SK-N-SH (cell line): Measurements from ENCODE around the gene METTL9. TPM values are rescaled to one million over a fixed set of nuclear protein-coding genes. Genes with fewer than 3 reads are reported as not detected.

Experiments
- CTCF ChIA-PET: fragments of 300-600, 350-600 bp; formaldehyde crosslinking; extraction: SDS; loops from one replicate; lab custom pipeline; 2021; lab: Yijun Ruan, JAX
- POLR2A ChIA-PET: fragments of 350-600 bp; sonication (Branson Sonifier 250); formaldehyde crosslinking; extraction: SDS; loops from one replicate; lab custom pipeline; 2020; ENCODE audit warnings: antibody characterized with exemption, inconsistent platforms; lab: Yijun Ruan, JAX
- DNase-seq: peaks from one replicate; pipeline ENCODE4 v3.0.0; 2012
- H2AFZ ChIP-seq: fragments of 200-600 bp; sonication (generic); 2 replicates; pipeline ENCODE4 v1.8.1; 2016; ENCODE audit warnings: antibody characterized with exemption, mild to moderate bottlenecking, low read depth
- H3F3A ChIP-seq: fragments of 200-600 bp; sonication (generic); replicated peaks from 2 replicates; pipeline ENCODE3; 2016; ENCODE audit warnings: antibody characterized with exemption, mild to moderate bottlenecking; ENCODE audit not compliant: insufficient read depth
- H3K27ac ChIP-seq, 2 experiments: fragments of 200-500 bp in 1 of 2; fragments of 200-600 bp in 1 of 2; sonication (Bioruptor generic) in 1 of 2; sonication (generic), shearing (Covaris generic) in 1 of 2; 2 replicates each; pipeline versions ENCODE4 v1.5.1 to v1.6.1; 2014 to 2016; ENCODE audit warnings: low read depth in 2 of 2, inconsistent platforms in 1 of 2, low read length in 1 of 2, mild to moderate bottlenecking in 1 of 2, mixed read lengths in 1 of 2
- H3K27me3 ChIP-seq: fragments of 200-600 bp; sonication (generic), shearing (Covaris generic); 2 replicates; pipeline ENCODE4 v1.6.1; 2016; ENCODE audit warnings: mixed run types; ENCODE audit not compliant: insufficient read depth
- H3K36me3 ChIP-seq, 2 experiments: fragments of 200-500 bp in 1 of 2; fragments of 200-600 bp in 1 of 2; sonication (Bioruptor generic) in 1 of 2; sonication (generic) in 1 of 2; replicated peaks in 1 of 2; 2 replicates each; pipeline versions ENCODE3 to v1.5.1; 2014 to 2016; ENCODE audit warnings: low read length in 1 of 2, mild to moderate bottlenecking in 1 of 2; ENCODE audit not compliant: insufficient read depth in 2 of 2, control insufficient read depth in 1 of 2
- H3K4me1 ChIP-seq, 2 experiments: fragments of 200-500 bp in 1 of 2; fragments of 200-600 bp in 1 of 2; sonication (Bioruptor generic) in 1 of 2; sonication (generic), shearing (Covaris generic) in 1 of 2; 2 replicates each; pipeline versions ENCODE4 v1.5.1 to v1.6.1; 2014 to 2016; ENCODE audit warnings: low read depth in 1 of 2, low read length in 1 of 2, mixed run types in 1 of 2; ENCODE audit not compliant: insufficient read depth in 2 of 2, control insufficient read depth in 1 of 2
- H3K4me2 ChIP-seq: fragments of 200-600 bp; sonication (generic), shearing (Covaris generic); 2 replicates; pipeline ENCODE4 v1.6.1; 2017; ENCODE audit warnings: mixed run types
- H3K4me3 ChIP-seq, 2 experiments: fragments of 200-500 bp in 1 of 2; fragments of 200-600 bp in 1 of 2; sonication (Bioruptor generic) in 1 of 2; sonication (generic), shearing (Covaris generic) in 1 of 2; 2 replicates each; pipeline versions ENCODE4 v1.5.1 to v1.8.1; 2014 to 2016; ENCODE audit warnings: low read depth in 2 of 2, inconsistent platforms in 1 of 2, low read length in 1 of 2, mild to moderate bottlenecking in 1 of 2, mixed read lengths in 1 of 2, moderate library complexity in 1 of 2
- H3K79me2 ChIP-seq: fragments of 200-600 bp; sonication (generic); 2 replicates; pipeline ENCODE4 v1.8.1; 2017; ENCODE audit warnings: mild to moderate bottlenecking; ENCODE audit not compliant: insufficient read depth
- H3K9ac ChIP-seq: fragments of 200-600 bp; sonication (generic); 2 replicates; pipeline ENCODE4 v1.6.1; 2017; ENCODE audit warnings: mixed run types
- H3K9me2 ChIP-seq: fragments of 200-600 bp; sonication (generic); 2 replicates; pipeline ENCODE4 v1.6.1; 2017; ENCODE audit warnings: mixed run types
- H3K9me3 ChIP-seq: fragments of 200-600 bp; sonication (generic); 2 replicates; pipeline ENCODE4 v1.6.1; 2017; ENCODE audit warnings: mixed run types, mild to moderate bottlenecking, moderate library complexity
- H4K20me1 ChIP-seq: fragments of 200-600 bp; sonication (generic); 2 replicates; pipeline ENCODE4 v1.6.1; 2017; ENCODE audit warnings: mild to moderate bottlenecking, mixed run types; ENCODE audit not compliant: insufficient read depth
- EP300 ChIP-seq, 2 experiments: IDR thresholded peaks; 2 replicates each; pipeline versions ENCODE4 v1.4.0 to v1.6.1; 2012; ENCODE audit warnings: borderline replicate concordance in 1 of 2, low read depth in 1 of 2, low read length in 1 of 2
- EZH2phosphoT487 ChIP-seq: fragments of 200-600 bp; sonication (generic); IDR thresholded peaks from 2 replicates; pipeline ENCODE4 v1.6.1; 2017; ENCODE audit warnings: low read depth, mixed run types, mild to moderate bottlenecking, antibody characterized with exemption, moderate library complexity, borderline replicate concordance
- GABPA ChIP-seq: IDR thresholded peaks from 2 replicates; pipeline ENCODE4 v1.4.0; 2012; ENCODE audit warnings: low read depth, mild to moderate bottlenecking
- GATA2 ChIP-seq: sonication (generic); formaldehyde crosslinking; IDR thresholded peaks from 2 replicates; pipeline ENCODE4 v1.5.0; 2020; ENCODE audit warnings: mild to moderate bottlenecking, missing genetic modification reagents
- MEF2A ChIP-seq: IDR thresholded peaks from 2 replicates; pipeline ENCODE4 v1.4.0; 2012; ENCODE audit warnings: low read depth, borderline replicate concordance
- MXI1 ChIP-seq: IDR thresholded peaks from 2 replicates; pipeline ENCODE4 v1.6.1; 2012; ENCODE audit warnings: mild to moderate bottlenecking, low read depth, low read length, improper control_type of control experiment
- PBX3 ChIP-seq: IDR thresholded peaks from 2 replicates; pipeline ENCODE4; 2012
- RCOR1 ChIP-seq: fragments of 150-350 bp; IDR thresholded peaks from 2 replicates; pipeline ENCODE4 v1.6.1; 2017; ENCODE audit warnings: antibody characterized with exemption, low read length
- RFX5 ChIP-seq: IDR thresholded peaks from 2 replicates; pipeline ENCODE4 v1.6.1; 2012; ENCODE audit warnings: mild to moderate bottlenecking, improper control_type of control experiment, low read length
- SMC3 ChIP-seq: IDR thresholded peaks from 2 replicates; pipeline ENCODE4 v1.6.1; 2012; ENCODE audit warnings: low read depth, low read length, improper control_type of control experiment
- TCF12 ChIP-seq: IDR thresholded peaks from 2 replicates; pipeline ENCODE4 v1.4.0; 2012
- TEAD4 ChIP-seq: IDR thresholded peaks from 2 replicates; pipeline ENCODE4 v1.4.0; 2012; ENCODE audit warnings: mild to moderate bottlenecking, borderline replicate concordance; ENCODE audit not compliant: insufficient read depth
- YY1 ChIP-seq: IDR thresholded peaks from 2 replicates; pipeline ENCODE4 v1.4.0; 2012; ENCODE audit warnings: low read depth, mild to moderate bottlenecking
- ZBTB33 ChIP-seq: IDR thresholded peaks from 2 replicates; pipeline ENCODE4 v1.4.0; 2012; ENCODE audit warnings: low read depth, borderline replicate concordance
- WGBS: methylation state at CpG from one replicate; pipeline ENCODE4 v1.1.6; 2017; ENCODE audit warnings: low lambda C conversion rate; 5-methylcytosine and 5-hydroxymethylcytosine counted together
- polyA plus RNA-seq, 3 experiments: library from polyadenylated mRNA; depleted of rRNA; stranded (reverse); fragments of >200 nt; gene quantifications; 2 replicates each; pipeline ENCODE4 v1.2.3, GENCODE V29; 2012
- TF ChIP-seq, protein P1 (sequence below): IDR thresholded peaks from 2 replicates; pipeline ENCODE4 v1.6.1; 2012; ENCODE audit warnings: mild to moderate bottlenecking, low read depth, low read length, moderate library complexity
- TF ChIP-seq, protein P2 (sequence below): IDR thresholded peaks from 2 replicates; pipeline ENCODE4 v1.4.0; 2012; ENCODE audit warnings: low read depth
- TF ChIP-seq, protein P3 (sequence below): fragments of 150-350 bp; IDR thresholded peaks from 2 replicates; pipeline ENCODE4 v1.6.1; 2017; ENCODE audit warnings: antibody characterized with exemption, low read length, low read depth, borderline replicate concordance

METTL9 gene
- polyA plus RNA-seq, 1 of the 3 experiments (the other 2 are of a cell fraction): 70.7 TPM

- no peak overlapping the region for H3K9ac ChIP-seq
- no peaks in the 10 kb centered on the region for H3K9me3 ChIP-seq
- no peaks in the 10 kb centered on the region for H3F3A ChIP-seq
- no peak overlapping the region for H3K4me2 ChIP-seq
- ChIA-PET CTCF (interaction anchor here (0.7 to 4.1 kb wide), 2 partner anchors 26 to 45 kb away, joined by 3 to 28 read pairs; no protein-coding TSS in a partner anchor), POLR2A (no interaction called here)
- no peaks in the 10 kb centered on the region; the same call in 1 of the 2 replicates for H3K27me3 ChIP-seq
- no peaks in the 10 kb centered on the region for H3K9me2 ChIP-seq
- no peak overlapping the region for H3K4me3 ChIP-seq
- DNase-seq: no peak
- no peak overlapping the region for H3K27ac ChIP-seq
- whole genome bisulfite sequencing: 53% methylated on average over 2 of the region's 2 CpGs
- no peak overlapping the region for H2AFZ ChIP-seq
- no peaks in the 10 kb centered on the region for H3K4me1 ChIP-seq
- TF ChIP-seq PBX3: no peak
- TF ChIP-seq EP300 (IDR thresholded peaks at IDR 0.05; ENCODE audit: borderline replicate concordance in 1 of 2, low read depth in 1 of 2, low read length in 1 of 2): no peak
- no peak for TF ChIP-seq RCOR1
- no peak for TF ChIP-seq EZH2phosphoT487
- no peak for TF ChIP-seq ZBTB33
- TF ChIP-seq MXI1: no peak
- TF ChIP-seq TEAD4: no peak
- H4K20me1 ChIP-seq: no peaks in the 10 kb centered on the region
- no peaks in the 10 kb centered on the region for H3K79me2 ChIP-seq
- H3K36me3 ChIP-seq: no peaks in the 10 kb centered on the region
Observed at GRCh38 chr16:21701271-21701670, 101.9 kb downstream of the METTL9 start.

- Histone ChIP-seq H3K4me2 (no peak overlapping the region), H3K27me3 (no peaks in the 10 kb centered on the region), H3K4me3 (no peak overlapping the region), H3K9ac (no peak overlapping the region), H3F3A (no peaks in the 10 kb centered on the region), H3K27ac (no peak overlapping the region), H3K36me3 (no peaks in the 10 kb centered on the region), H4K20me1 (no peaks in the 10 kb centered on the region), H3K79me2 (no peaks in the 10 kb centered on the region), H3K9me3 (no peaks in the 10 kb centered on the region), H3K4me1 (no peaks in the 10 kb centered on the region), H3K9me2 (no peaks in the 10 kb centered on the region), H2AFZ (no peak overlapping the region)
- DNase-seq: no peak
- 70% methylated on average over 3 of the region's 3 CpGs for WGBS
- CTCF ChIA-PET: interaction anchor here (1.4 kb wide), 1 partner anchor 45 kb away, joined by 7 read pairs; no protein-coding TSS in a partner anchor
- POLR2A ChIA-PET: no interaction called here
- TF ChIP-seq, protein P1, sequence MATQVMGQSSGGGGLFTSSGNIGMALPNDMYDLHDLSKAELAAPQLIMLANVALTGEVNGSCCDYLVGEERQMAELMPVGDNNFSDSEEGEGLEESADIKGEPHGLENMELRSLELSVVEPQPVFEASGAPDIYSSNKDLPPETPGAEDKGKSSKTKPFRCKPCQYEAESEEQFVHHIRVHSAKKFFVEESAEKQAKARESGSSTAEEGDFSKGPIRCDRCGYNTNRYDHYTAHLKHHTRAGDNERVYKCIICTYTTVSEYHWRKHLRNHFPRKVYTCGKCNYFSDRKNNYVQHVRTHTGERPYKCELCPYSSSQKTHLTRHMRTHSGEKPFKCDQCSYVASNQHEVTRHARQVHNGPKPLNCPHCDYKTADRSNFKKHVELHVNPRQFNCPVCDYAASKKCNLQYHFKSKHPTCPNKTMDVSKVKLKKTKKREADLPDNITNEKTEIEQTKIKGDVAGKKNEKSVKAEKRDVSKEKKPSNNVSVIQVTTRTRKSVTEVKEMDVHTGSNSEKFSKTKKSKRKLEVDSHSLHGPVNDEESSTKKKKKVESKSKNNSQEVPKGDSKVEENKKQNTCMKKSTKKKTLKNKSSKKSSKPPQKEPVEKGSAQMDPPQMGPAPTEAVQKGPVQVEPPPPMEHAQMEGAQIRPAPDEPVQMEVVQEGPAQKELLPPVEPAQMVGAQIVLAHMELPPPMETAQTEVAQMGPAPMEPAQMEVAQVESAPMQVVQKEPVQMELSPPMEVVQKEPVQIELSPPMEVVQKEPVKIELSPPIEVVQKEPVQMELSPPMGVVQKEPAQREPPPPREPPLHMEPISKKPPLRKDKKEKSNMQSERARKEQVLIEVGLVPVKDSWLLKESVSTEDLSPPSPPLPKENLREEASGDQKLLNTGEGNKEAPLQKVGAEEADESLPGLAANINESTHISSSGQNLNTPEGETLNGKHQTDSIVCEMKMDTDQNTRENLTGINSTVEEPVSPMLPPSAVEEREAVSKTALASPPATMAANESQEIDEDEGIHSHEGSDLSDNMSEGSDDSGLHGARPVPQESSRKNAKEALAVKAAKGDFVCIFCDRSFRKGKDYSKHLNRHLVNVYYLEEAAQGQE: no peak
- TF ChIP-seq, protein P2, sequence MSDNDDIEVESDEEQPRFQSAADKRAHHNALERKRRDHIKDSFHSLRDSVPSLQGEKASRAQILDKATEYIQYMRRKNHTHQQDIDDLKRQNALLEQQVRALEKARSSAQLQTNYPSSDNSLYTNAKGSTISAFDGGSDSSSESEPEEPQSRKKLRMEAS: no peak
- TF ChIP-seq SMC3 (no peak), YY1 (no peak), RFX5 (no peak), ZBTB33 (no peak), TCF12 (no peak), RCOR1 (no peak), TEAD4 (no peak), MEF2A (no peak), GABPA (no peak), MXI1 (no peak), GATA2 (CRISPR knock-in tag) (no peak)
- TF ChIP-seq, protein P3, sequence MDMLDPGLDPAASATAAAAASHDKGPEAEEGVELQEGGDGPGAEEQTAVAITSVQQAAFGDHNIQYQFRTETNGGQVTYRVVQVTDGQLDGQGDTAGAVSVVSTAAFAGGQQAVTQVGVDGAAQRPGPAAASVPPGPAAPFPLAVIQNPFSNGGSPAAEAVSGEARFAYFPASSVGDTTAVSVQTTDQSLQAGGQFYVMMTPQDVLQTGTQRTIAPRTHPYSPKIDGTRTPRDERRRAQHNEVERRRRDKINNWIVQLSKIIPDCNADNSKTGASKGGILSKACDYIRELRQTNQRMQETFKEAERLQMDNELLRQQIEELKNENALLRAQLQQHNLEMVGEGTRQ: no peak
Observed at GRCh38 chr16:21702276-21702675, 102.9 kb downstream of the METTL9 start.
